HCT116 (cell line): ENCODE data around the gene WDR83. TPM values are rescaled to one million over a fixed set of nuclear protein-coding genes. Genes with fewer than 3 reads are reported as not detected.

Source experiments
- ATAC-seq: fragments of 200-7000 bp; cut with Tn5 transposase; 2 replicates; pipeline ENCODE4 v1.9.1; 2020; ENCODE audit warnings: mild to moderate bottlenecking, moderate library complexity
- BruUV-seq: library from RNA; stranded (reverse); fragments of 400-500 nt; replicated peaks from 2 replicates; lab custom pipeline; 2021; lab: Mats Ljungman, UMichigan
- CTCF ChIA-PET: fragments of 300-600 bp; sonication (Branson Sonifier 250); formaldehyde crosslinking; loops from one replicate; lab custom pipeline; 2021; ENCODE audit warnings: antibody characterized with exemption; lab: Charles Lee
- POLR2A ChIA-PET: fragments of 300-600, 350-600 bp; sonication (Branson Sonifier 250); formaldehyde crosslinking; loops from one replicate; lab custom pipeline; 2021; ENCODE audit warnings: antibody characterized with exemption; lab: Charles Lee
- RAD21 ChIA-PET, 2 experiments: fragments of 300-600 bp; sonication (Branson Sonifier 250); formaldehyde crosslinking; loops; one replicate each; lab custom pipeline; 2023; ENCODE audit warnings: low total read pairs in 2 of 2; ENCODE audit not compliant: uncharacterized antibody in 2 of 2, unreplicated experiment in 2 of 2, low non-redundant PET in 1 of 2; lab: Charles Lee
- DNase-seq: peaks from one replicate; pipeline ENCODE4 v3.0.0-alpha.2; 2010; ENCODE audit warnings: low read depth, low spot score
- H2AFZ ChIP-seq: fragments of 200-600 bp; shearing (Covaris generic), sonication (generic); 2 replicates; pipeline ENCODE4 v1.6.1; 2017; ENCODE audit warnings: low read depth, mixed run types, mixed read lengths, antibody characterized with exemption, low read length; ENCODE audit not compliant: poor library complexity, severe bottlenecking
- H3K27ac ChIP-seq: 2 replicates; pipeline ENCODE4 v1.5.1; 2012; ENCODE audit warnings: low read depth, low read length
- H3K27me3 ChIP-seq: fragments of 200-600 bp; sonication (generic); 2 replicates; pipeline ENCODE4 v1.6.1; 2016; ENCODE audit warnings: mixed run types, low read length, mixed read lengths; ENCODE audit not compliant: insufficient read depth
- H3K36me3 ChIP-seq, 2 experiments: fragments of 200-500 bp in 1 of 2; fragments of 200-600 bp in 1 of 2; sonication (Bioruptor generic) in 1 of 2; sonication (generic) in 1 of 2; 2 replicates each; pipeline versions ENCODE4 v1.5.1 to v1.6.1; 2014 to 2016; ENCODE audit warnings: low read length in 2 of 2, inconsistent platforms in 1 of 2, mixed read lengths in 1 of 2, mixed run types in 1 of 2; ENCODE audit not compliant: insufficient read depth in 2 of 2, control insufficient read depth in 1 of 2
- H3K4me1 ChIP-seq, 2 experiments: fragments of 200-600 bp in 1 of 2; sonication (generic) in 1 of 2; 2 replicates each; pipeline versions ENCODE4 v1.5.1 to v1.6.1; 2012 to 2017; ENCODE audit warnings: low read length in 2 of 2, inconsistent platforms in 1 of 2, mild to moderate bottlenecking in 1 of 2, mixed read lengths in 1 of 2, mixed run types in 1 of 2, moderate library complexity in 1 of 2; ENCODE audit not compliant: insufficient read depth in 2 of 2, control insufficient read depth in 1 of 2
- H3K4me2 ChIP-seq: fragments of 200-600 bp; sonication (generic); 2 replicates; pipeline ENCODE4 v1.6.1; 2017; ENCODE audit warnings: mixed run types, low read length, mixed read lengths
- H3K4me3 ChIP-seq, 2 experiments: fragments of 200-600 bp in 1 of 2; sonication (generic) in 1 of 2; replicated peaks in 1 of 2; 2 replicates each; pipeline ENCODE4 v1.5.1; 2011 to 2016; ENCODE audit warnings: low read length in 2 of 2, control low read depth in 1 of 2, low read depth in 1 of 2, mild to moderate bottlenecking in 1 of 2, mixed read lengths in 1 of 2, mixed run types in 1 of 2
- H3K79me2 ChIP-seq: fragments of 200-600 bp; sonication (generic); 2 replicates; pipeline ENCODE4 v1.6.1; 2017; ENCODE audit warnings: mild to moderate bottlenecking, mixed run types, low read length, moderate library complexity, mixed read lengths; ENCODE audit not compliant: insufficient read depth
- H3K9ac ChIP-seq: fragments of 200-600 bp; sonication (generic); 2 replicates; pipeline ENCODE4 v1.6.1; 2016; ENCODE audit warnings: low read length, mixed read lengths
- H3K9me2 ChIP-seq: fragments of 200-600 bp; sonication (generic), shearing (Covaris generic); 2 replicates; pipeline ENCODE4 v1.6.1; 2017; ENCODE audit warnings: mixed run types, mild to moderate bottlenecking, moderate library complexity; ENCODE audit not compliant: insufficient read depth
- H3K9me3 ChIP-seq, 2 experiments: fragments of 200-500 bp in 1 of 2; fragments of 200-600 bp in 1 of 2; sonication (Bioruptor generic) in 1 of 2; sonication (generic) in 1 of 2; 2 replicates each; pipeline ENCODE4 v1.6.1; 2014 to 2017; ENCODE audit warnings: low read length in 2 of 2, mixed read lengths in 2 of 2, inconsistent platforms in 1 of 2, low read depth in 1 of 2, mild to moderate bottlenecking in 1 of 2, mixed run types in 1 of 2, moderate library complexity in 1 of 2; ENCODE audit not compliant: control insufficient read depth in 1 of 2, insufficient read depth in 1 of 2
- H4K20me1 ChIP-seq: fragments of 200-600 bp; sonication (generic), shearing (Covaris generic); 2 replicates; pipeline ENCODE4 v1.6.1; 2017; ENCODE audit warnings: mixed run types, mild to moderate bottlenecking, moderate library complexity; ENCODE audit not compliant: insufficient read depth
- EGR1 ChIP-seq: IDR thresholded peaks from 2 replicates; pipeline ENCODE4 v1.6.1; 2012; ENCODE audit warnings: low read depth
- ELF1 ChIP-seq: IDR thresholded peaks from 2 replicates; pipeline ENCODE4 v1.6.1; 2012; ENCODE audit warnings: low read depth, borderline replicate concordance
- EZH2 ChIP-seq: fragments of 200-600 bp; sonication (generic); IDR thresholded peaks from 2 replicates; pipeline ENCODE4 v1.6.1; 2017; ENCODE audit warnings: antibody characterized with exemption, mixed run types
- FOSL1 ChIP-seq: IDR thresholded peaks from 2 replicates; pipeline ENCODE4 v1.6.1; 2012; ENCODE audit warnings: low read depth
- POLR2AphosphoS5 ChIP-seq: IDR thresholded peaks from 2 replicates; pipeline ENCODE4 v1.6.1; 2011; ENCODE audit warnings: mild to moderate bottlenecking, low read depth, low read length, moderate library complexity
- RAD21 ChIP-seq: IDR thresholded peaks from 2 replicates; pipeline ENCODE4 v1.6.1; 2012; ENCODE audit warnings: low read depth, mild to moderate bottlenecking
- SIN3A ChIP-seq: IDR thresholded peaks from 2 replicates; pipeline ENCODE4 v1.6.1; 2012; ENCODE audit warnings: low read depth
- SP1 ChIP-seq: IDR thresholded peaks from 2 replicates; pipeline ENCODE4 v1.6.1; 2012; ENCODE audit warnings: low read depth
- SRF ChIP-seq: IDR thresholded peaks from 2 replicates; pipeline ENCODE4 v1.6.1; 2012; ENCODE audit warnings: low read depth
- TCF7L2 ChIP-seq: IDR thresholded peaks from 2 replicates; pipeline ENCODE4 v1.7.0; 2011; ENCODE audit warnings: borderline replicate concordance, inconsistent platforms; ENCODE audit not compliant: insufficient read depth, insufficient read length; ENCODE audit errors: extremely low read depth
- YY1 ChIP-seq: IDR thresholded peaks from 2 replicates; pipeline ENCODE4 v1.6.1; 2011; ENCODE audit warnings: low read length, low read depth, moderate library complexity, mild to moderate bottlenecking; ENCODE audit not compliant: insufficient replicate concordance; ENCODE audit errors: extremely low read depth
- ZFX ChIP-seq: fragments of 450-650 bp; IDR thresholded peaks from 2 replicates; pipeline ENCODE4 v1.6.1; 2017
- ZNF274 ChIP-seq: fragments of 200-500 bp; sonication (Bioruptor generic); IDR thresholded peaks from 2 replicates; pipeline ENCODE4 v1.6.1; 2014; ENCODE audit warnings: mild to moderate bottlenecking, low read depth, low read length, inconsistent platforms
- intact Hi-C: fragments of 100-400 bp; cut with micrococcal nuclease; formaldehyde crosslinking; loops from 2 replicates; pipeline ENCODE4 v1.10.0; 2022
- total RNA-seq: library from RNA; stranded (reverse); gene quantifications from one replicate; pipeline ENCODE4 v1.2.1, GENCODE V29; 2021; ENCODE audit not compliant: unreplicated experiment
- TF ChIP-seq, protein P1 (sequence below): IDR thresholded peaks from 2 replicates; pipeline ENCODE4 v1.6.1; 2012
- TF ChIP-seq, protein P2 (sequence below): IDR thresholded peaks from 2 replicates; pipeline ENCODE4 v1.6.1; 2011; ENCODE audit warnings: mild to moderate bottlenecking, low read length, moderate library complexity; ENCODE audit not compliant: insufficient replicate concordance; ENCODE audit errors: extremely low read depth
- TF ChIP-seq, protein P3 (sequence below): IDR thresholded peaks from 2 replicates; pipeline ENCODE4 v1.6.1; 2012; ENCODE audit warnings: low read depth

Gene WDR83
- total RNA-seq, 1 experiment from 2014 or later = 20.1 TPM

DNA sequence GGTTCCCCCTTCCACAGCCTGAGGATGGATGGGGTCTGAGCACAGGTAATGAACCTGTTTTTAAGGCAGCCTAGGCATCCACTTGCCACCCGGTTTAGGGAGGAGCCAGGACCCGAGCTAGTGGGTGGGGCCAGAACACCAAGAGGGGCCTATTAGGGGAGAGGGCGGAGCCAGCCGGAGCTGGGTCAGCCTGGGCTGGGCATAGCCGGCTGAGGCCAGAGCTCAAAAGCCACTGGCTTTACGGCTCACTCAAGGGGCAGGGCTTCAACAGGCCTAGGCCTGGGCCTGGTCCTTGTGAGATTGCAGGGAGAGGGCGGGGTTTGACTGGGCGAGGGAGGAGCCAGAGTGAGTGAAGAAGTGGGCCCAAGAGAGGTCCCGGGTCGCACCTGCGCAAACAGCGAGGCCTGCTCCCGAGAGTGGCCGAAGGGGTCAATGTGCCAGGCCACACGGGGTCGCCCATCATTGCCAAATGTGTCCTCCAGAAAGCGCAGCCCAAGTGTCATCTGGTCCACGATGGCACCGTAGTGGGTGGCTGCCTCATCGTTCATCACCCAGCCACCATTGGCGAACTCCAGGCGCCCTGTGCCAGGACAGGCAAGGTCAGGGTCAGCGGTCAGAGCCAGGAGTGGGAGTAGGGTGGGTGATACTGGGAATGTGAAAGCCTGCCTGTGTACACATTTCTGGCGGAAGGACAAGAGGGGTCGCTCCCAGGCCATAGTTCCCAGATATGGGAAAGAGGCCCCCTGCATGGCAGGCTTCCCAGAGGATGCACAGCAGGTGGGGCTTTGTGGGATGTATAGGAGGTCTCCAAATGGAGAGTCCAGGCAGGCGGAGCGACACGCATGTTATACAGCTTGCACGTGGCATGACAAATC is 2.0 kb upstream of the WDR83 start (continued):
- TF ChIP-seq FOSL1 = no peak
- TF ChIP-seq, all 23 proteins: peak for 0

DNA sequence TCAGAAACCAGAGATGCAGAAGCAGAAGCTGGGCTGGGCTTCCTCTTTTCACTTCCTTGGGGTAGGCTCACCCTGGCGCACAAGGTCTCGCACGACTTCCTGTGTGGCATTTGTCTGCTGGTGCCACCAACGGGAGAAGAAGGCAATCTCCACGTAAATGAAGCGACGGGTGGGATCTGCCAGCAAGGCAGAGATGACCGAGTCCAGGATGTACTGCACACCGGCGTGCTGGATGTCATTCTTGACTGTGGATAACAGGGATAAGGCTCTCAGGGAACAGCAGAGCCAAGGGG is 1.4 kb upstream of the WDR83 start:
- RAD21 ChIA-PET = no interaction called here
- Histone ChIP-seq H3K9ac (no peak overlapping the region), H3K9me3 (no peaks in the 10 kb centered on the region), H3K79me2 (peaks cover 20% of the 10 kb centered on the region; the same call in 1 of the 2 replicates), H3K4me2 (0 out of 2 replicates have a peak overlapping the region, but pooled peaks have one; percentile 92), H3K9me2 (no peaks in the 10 kb centered on the region), H3K36me3 (peaks cover 0 to 10% of the 10 kb centered on the region in 2 experiments; a peak in 2 of 4 replicates), H3K4me3 (no peak overlapping the region), H3K27me3 (no peaks in the 10 kb centered on the region), H2AFZ (no peak overlapping the region), H3K4me1 (peaks cover 14 to 31% of the 10 kb centered on the region in 2 experiments), H4K20me1 (no peaks in the 10 kb centered on the region), H3K27ac (no peak overlapping the region)
- intact Hi-C loops = loop anchor here (5.0 to 10.0 kb wide), 2 partner anchors 53 to 740 kb away; partner anchors contain the start of genes ZNF490, ZNF700 and ZNF791
- DNase-seq (no peak), ATAC-seq (no peak)
- POLR2A ChIA-PET = no interaction called here
- CTCF ChIA-PET = no interaction called here
- TF ChIP-seq EGR1 (no peak), FOSL1 (no peak), ZFX (no peak), SIN3A (no peak), EZH2 (no peak), TCF7L2 (no peak), POLR2AphosphoS5 (no peak), SRF (no peak), RAD21 (no peak), SP1 (no peak), YY1 (no peak), ZNF274 (no peak), ELF1 (no peak)
- TF ChIP-seq, protein P1, sequence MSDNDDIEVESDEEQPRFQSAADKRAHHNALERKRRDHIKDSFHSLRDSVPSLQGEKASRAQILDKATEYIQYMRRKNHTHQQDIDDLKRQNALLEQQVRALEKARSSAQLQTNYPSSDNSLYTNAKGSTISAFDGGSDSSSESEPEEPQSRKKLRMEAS = no peak
- TF ChIP-seq, protein P2, sequence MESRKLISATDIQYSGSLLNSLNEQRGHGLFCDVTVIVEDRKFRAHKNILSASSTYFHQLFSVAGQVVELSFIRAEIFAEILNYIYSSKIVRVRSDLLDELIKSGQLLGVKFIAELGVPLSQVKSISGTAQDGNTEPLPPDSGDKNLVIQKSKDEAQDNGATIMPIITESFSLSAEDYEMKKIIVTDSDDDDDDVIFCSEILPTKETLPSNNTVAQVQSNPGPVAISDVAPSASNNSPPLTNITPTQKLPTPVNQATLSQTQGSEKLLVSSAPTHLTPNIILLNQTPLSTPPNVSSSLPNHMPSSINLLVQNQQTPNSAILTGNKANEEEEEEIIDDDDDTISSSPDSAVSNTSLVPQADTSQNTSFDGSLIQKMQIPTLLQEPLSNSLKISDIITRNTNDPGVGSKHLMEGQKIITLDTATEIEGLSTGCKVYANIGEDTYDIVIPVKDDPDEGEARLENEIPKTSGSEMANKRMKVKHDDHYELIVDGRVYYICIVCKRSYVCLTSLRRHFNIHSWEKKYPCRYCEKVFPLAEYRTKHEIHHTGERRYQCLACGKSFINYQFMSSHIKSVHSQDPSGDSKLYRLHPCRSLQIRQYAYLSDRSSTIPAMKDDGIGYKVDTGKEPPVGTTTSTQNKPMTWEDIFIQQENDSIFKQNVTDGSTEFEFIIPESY = no peak
- TF ChIP-seq, protein P3, sequence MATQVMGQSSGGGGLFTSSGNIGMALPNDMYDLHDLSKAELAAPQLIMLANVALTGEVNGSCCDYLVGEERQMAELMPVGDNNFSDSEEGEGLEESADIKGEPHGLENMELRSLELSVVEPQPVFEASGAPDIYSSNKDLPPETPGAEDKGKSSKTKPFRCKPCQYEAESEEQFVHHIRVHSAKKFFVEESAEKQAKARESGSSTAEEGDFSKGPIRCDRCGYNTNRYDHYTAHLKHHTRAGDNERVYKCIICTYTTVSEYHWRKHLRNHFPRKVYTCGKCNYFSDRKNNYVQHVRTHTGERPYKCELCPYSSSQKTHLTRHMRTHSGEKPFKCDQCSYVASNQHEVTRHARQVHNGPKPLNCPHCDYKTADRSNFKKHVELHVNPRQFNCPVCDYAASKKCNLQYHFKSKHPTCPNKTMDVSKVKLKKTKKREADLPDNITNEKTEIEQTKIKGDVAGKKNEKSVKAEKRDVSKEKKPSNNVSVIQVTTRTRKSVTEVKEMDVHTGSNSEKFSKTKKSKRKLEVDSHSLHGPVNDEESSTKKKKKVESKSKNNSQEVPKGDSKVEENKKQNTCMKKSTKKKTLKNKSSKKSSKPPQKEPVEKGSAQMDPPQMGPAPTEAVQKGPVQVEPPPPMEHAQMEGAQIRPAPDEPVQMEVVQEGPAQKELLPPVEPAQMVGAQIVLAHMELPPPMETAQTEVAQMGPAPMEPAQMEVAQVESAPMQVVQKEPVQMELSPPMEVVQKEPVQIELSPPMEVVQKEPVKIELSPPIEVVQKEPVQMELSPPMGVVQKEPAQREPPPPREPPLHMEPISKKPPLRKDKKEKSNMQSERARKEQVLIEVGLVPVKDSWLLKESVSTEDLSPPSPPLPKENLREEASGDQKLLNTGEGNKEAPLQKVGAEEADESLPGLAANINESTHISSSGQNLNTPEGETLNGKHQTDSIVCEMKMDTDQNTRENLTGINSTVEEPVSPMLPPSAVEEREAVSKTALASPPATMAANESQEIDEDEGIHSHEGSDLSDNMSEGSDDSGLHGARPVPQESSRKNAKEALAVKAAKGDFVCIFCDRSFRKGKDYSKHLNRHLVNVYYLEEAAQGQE = no peak
- TF ChIP-seq, all 23 proteins: peak for 0
- BruUV-seq = no TSS peak
